ENCODE data around the gene CS.

The CS gene

GRCh38 chr12:56321027-56321426, 20.9 kb upstream of the CS start:
- no peak for TF ChIP-seq CTCF (IDR thresholded peaks at IDR 0.05; ENCODE audit: low read depth, low read length, missing control alignments)
- no peak for DNase-seq (ENCODE audit: extremely low read depth, low read depth)
- no peak overlapping the region for H3K4me3 ChIP-seq (replicated peaks; ENCODE audit: low read depth, low read length)

- DNase-seq (ENCODE audit: extremely low read depth, low read depth) = no peak
- TF ChIP-seq CTCF (IDR thresholded peaks at IDR 0.05; ENCODE audit: low read depth, low read length, missing control alignments) = no peak
- no peak overlapping the region for H3K4me3 ChIP-seq (replicated peaks; ENCODE audit: low read depth, low read length)
Measured at GRCh38 chr12:56317675-56318074, 17.5 kb upstream of the CS start.

GRCh38 chr12:56315622-56316473, 15.7 kb upstream of the CS start, which contains the start of gene CNPY2:
TSS of gene CNPY2 (minus strand) at chr12:56315988. CDS start at chr12:56315217, 771 bp downstream.
- no peak for TF ChIP-seq CTCF (IDR thresholded peaks at IDR 0.05; ENCODE audit: low read depth, low read length, missing control alignments)
- peak; percentile 94 for DNase-seq (ENCODE audit: extremely low read depth, low read depth)
- H3K4me3 ChIP-seq (replicated peaks; ENCODE audit: low read depth, low read length) = peak within 1 kb of the TSS; percentile 82

GRCh38 chr12:56315249-56315621, 15.1 kb upstream of the CS start:
- DNase-seq (ENCODE audit: extremely low read depth, low read depth) = no peak
- no peak for TF ChIP-seq CTCF (IDR thresholded peaks at IDR 0.05; ENCODE audit: low read depth, low read length, missing control alignments)
- peak overlapping the region; percentile 82 for H3K4me3 ChIP-seq (replicated peaks; ENCODE audit: low read depth, low read length)

GRCh38 chr12:56311003-56311402, 10.9 kb upstream of the CS start:
- H3K4me3 ChIP-seq (replicated peaks; ENCODE audit: low read depth, low read length) = no peak overlapping the region
- TF ChIP-seq CTCF (IDR thresholded peaks at IDR 0.05; ENCODE audit: low read depth, low read length, missing control alignments) = no peak
- DNase-seq (ENCODE audit: extremely low read depth, low read depth) = no peak

- no peak for DNase-seq (ENCODE audit: extremely low read depth, low read depth)
- H3K4me3 ChIP-seq (replicated peaks; ENCODE audit: low read depth, low read length) = no peak overlapping the region
- TF ChIP-seq CTCF (IDR thresholded peaks at IDR 0.05; ENCODE audit: low read depth, low read length, missing control alignments) = no peak
Measured at GRCh38 chr12:56308714-56309113, 8.6 kb upstream of the CS start.
